ENCODE data around the gene DPP6.

Gene DPP6

GRCh38 chr7:154484406-154484805 lies 432.2 kb downstream of the DPP6 start:
- no peak for TF ChIP-seq CTCF (IDR thresholded peaks at IDR 0.05; ENCODE audit: low read depth, low read length)
- H3K4me3 ChIP-seq (ENCODE audit: low read depth, low read length): no peak overlapping the region

- H3K4me3 ChIP-seq (ENCODE audit: low read depth, low read length): no peak overlapping the region
- no peak for TF ChIP-seq CTCF (IDR thresholded peaks at IDR 0.05; ENCODE audit: low read depth, low read length)
These were observed 432.7 kb downstream of the DPP6 start for GRCh38 chr7:154484943-154485342.

- no peak for TF ChIP-seq CTCF (IDR thresholded peaks at IDR 0.05; ENCODE audit: low read depth, low read length)
- no peak overlapping the region for H3K4me3 ChIP-seq (ENCODE audit: low read depth, low read length)
These were observed 437.7 kb downstream of the DPP6 start for GRCh38 chr7:154489897-154490296.

GRCh38 chr7:154493594-154493993 lies 441.4 kb downstream of the DPP6 start:
- H3K4me3 ChIP-seq (ENCODE audit: low read depth, low read length): no peak overlapping the region
- TF ChIP-seq CTCF (IDR thresholded peaks at IDR 0.05; ENCODE audit: low read depth, low read length): no peak

- no peak overlapping the region for H3K4me3 ChIP-seq (ENCODE audit: low read depth, low read length)
- TF ChIP-seq CTCF (IDR thresholded peaks at IDR 0.05; ENCODE audit: low read depth, low read length): no peak
These were observed 445.6 kb downstream of the DPP6 start for GRCh38 chr7:154497751-154498150.

- no peak overlapping the region for H3K4me3 ChIP-seq (ENCODE audit: low read depth, low read length)
- no peak for TF ChIP-seq CTCF (IDR thresholded peaks at IDR 0.05; ENCODE audit: low read depth, low read length)
These were observed 451.9 kb downstream of the DPP6 start for GRCh38 chr7:154503962-154504550.

- H3K4me3 ChIP-seq (ENCODE audit: low read depth, low read length): no peak overlapping the region
- TF ChIP-seq CTCF (IDR thresholded peaks at IDR 0.05; ENCODE audit: low read depth, low read length): no peak
These were observed 452.7 kb downstream of the DPP6 start for GRCh38 chr7:154504918-154505317.
